HG02798 (cell line): ENCODE results near the gene BCL2L13.
"Not testable (repeated sequence)": the region's sequence is repeated elsewhere in the genome, so short reads cannot be mapped to it uniquely, and the experiment has no call there.

Experiments used
- ATAC-seq: cut with Tn5 transposase; IDR thresholded peaks from one replicate; pipeline ENCODE4 v1.9.1; 2021; ENCODE audit warnings: mild to moderate bottlenecking; ENCODE audit not compliant: unreplicated experiment, poor library complexity

BCL2L13 gene

GRCh38 chr22:17751596-17751995, 113.0 kb downstream of the BCL2L13 start:
- no peak for ATAC-seq

DNA sequence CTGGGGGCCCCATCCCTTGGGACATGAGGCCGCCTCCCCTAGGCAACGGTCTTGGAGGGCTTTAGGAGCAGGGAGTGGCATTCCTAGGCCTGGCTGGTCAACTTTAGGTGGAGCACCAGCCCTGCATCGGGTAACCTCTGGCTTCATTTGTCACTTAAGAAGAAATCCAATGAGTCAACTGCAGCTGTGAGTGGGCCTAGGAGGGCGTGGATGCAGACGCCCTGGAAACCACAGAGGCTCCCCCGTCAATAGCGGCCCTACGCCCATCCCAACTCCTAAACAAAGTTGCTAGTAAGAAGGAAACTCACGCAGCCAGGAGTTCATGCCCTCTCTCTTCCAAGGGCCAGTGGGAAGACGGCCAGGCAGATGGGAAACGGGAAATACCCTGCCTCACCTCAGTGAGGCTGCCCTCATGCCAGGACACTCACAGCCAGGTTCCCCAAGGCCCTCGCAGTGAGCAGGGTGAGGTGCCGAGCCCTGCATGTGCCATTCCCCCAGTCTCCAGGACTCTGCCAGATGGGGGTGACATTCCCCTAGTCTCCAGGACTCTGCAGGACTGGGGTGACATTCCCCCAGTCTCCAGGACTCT, 114.9 kb downstream of the BCL2L13 start:
- ATAC-seq, result no peak

GRCh38 chr22:17754233-17754925, 115.8 kb downstream of the BCL2L13 start:
- no peak for ATAC-seq

- no peak for ATAC-seq
Observed at GRCh38 chr22:17761138-17761488, 122.6 kb downstream of the BCL2L13 start.

GRCh38 chr22:17763442-17763841, 124.9 kb downstream of the BCL2L13 start:
- ATAC-seq, result not testable (repeated sequence)

GRCh38 chr22:17764036-17764435, 125.5 kb downstream of the BCL2L13 start:
- no peak for ATAC-seq

DNA sequence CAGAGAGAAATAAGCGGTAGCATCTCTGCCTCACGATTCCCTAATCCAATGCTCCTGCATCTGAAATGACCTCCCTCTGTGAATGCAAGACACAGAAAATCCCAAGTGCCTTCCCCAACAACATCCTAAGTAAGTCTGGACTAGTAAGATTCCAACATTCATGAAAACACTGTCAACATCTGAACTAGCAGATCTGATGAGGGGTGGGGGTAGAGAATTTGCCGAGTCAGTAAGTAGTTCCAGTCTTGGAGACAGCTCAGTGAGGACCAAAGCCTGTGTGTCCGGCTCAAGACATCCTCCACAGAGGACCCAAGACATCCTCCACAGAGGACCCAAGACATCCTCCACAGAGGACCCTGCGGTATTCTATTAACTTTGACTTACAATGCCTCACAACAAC, 126.3 kb downstream of the BCL2L13 start:
- ATAC-seq, result not testable (repeated sequence)

- peak; percentile 88 for ATAC-seq
Observed at GRCh38 chr22:17767233-17768065, 128.9 kb downstream of the BCL2L13 start.

- ATAC-seq, result no peak
Observed at GRCh38 chr22:17769013-17769715, 130.6 kb downstream of the BCL2L13 start.

GRCh38 chr22:17769716-17770082, 131.1 kb downstream of the BCL2L13 start:
- ATAC-seq, result no peak

- no peak for ATAC-seq
Observed at GRCh38 chr22:17770180-17771077, 131.9 kb downstream of the BCL2L13 start.

DNA sequence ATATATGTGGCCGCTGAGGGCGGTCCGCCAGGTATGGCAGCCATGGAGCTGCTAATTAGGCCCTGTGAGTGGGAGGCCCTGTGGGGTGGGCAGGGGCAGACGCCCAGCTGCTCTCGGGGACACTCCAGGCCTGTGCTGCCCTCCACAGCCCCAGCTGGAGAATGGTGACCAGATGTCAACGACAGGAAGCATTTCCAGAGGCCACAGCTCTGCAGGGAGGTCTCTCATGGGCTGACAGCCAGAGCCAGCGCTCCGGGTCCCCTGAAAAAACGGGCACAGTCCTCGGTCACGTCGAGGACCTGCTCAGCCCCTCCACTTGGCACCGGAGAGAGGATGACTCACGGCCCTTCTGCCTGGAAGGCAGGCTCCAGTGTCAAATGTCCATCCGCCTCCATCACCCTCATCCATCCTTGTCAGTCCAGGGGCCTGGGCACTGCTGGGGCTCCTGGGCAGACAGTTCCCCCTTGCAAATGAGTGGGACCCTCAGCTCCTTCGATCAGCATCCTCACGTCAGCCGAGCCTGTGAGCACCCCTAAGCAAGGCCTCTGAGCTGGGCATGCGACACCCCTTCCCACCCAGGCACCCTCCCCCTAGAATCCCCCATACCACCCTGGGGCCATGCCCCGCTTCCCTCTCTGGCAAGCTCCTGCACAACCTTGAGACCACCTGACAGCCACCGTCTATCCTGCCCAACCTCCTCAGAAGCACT, 133.8 kb downstream of the BCL2L13 start:
- no peak for ATAC-seq

DNA sequence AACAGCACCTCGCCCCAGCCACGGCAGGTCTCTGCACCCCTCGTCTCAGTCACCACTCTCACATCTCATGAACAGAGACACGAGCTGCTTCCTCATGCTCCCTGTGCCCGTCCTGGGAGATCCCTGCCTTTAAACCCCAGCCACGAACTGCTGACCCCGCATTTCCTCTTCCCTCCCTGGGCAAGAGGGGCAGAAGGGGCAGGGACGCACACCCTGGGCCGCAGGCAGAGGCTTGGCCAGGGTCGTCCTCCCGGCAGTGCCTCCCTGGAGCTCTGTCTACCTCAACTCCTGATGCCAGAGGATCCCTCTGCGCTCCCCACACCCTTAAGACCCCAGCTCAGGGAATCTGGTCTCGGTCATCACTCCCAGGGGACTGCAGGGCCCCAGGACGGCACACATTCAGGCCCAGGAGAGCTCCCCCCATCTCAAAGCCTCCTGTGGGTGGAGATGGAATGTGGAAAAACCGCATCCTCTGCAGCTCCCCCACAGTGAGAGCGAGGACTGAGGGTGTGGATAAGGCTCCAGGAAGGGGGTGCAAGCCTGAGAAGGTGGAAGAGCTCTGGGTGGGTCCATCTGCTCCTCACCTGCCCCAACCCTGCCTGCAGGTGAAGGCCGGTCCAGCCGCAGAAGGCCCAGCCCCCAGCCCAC, 134.5 kb downstream of the BCL2L13 start:
- no peak for ATAC-seq

DNA sequence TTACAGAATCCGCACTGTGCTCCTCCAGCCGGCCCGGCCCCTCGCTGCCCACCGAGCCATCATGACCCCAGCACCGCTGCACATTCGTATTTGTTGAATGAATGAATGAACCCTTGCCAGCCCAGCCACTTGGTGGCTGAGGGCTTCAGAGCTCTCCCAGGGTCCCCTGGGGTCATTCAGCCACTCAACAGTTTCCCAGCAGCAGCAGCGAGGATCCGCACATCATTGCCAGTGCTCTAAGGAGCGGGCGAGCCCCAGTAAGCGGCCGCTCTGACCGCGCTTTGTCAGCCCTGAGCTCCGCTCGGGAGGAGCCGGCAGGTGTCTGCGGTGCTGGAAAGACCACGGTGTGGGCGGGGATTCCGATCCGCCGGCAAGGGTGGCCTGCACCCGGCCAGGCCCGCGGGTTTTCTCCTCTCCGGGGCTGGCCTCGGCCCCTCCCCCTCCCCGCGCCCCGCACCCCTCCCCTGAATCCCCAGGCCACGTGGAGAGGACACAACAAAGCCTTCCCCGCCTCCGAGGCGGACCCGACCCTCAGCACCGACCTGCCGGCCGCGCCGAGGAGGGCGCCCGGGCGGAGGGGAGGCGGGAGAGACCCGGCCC, 135.1 kb downstream of the BCL2L13 start:
- peak; percentile 47 for ATAC-seq

GRCh38 chr22:17774206-17774925, 135.8 kb downstream of the BCL2L13 start, which contains the start of gene BID:
Gene BID (minus strand): TSS chr22:17774469. CDS start chr22:17750116, 24,353 bp downstream.
- ATAC-seq, result peak; percentile 39

DNA sequence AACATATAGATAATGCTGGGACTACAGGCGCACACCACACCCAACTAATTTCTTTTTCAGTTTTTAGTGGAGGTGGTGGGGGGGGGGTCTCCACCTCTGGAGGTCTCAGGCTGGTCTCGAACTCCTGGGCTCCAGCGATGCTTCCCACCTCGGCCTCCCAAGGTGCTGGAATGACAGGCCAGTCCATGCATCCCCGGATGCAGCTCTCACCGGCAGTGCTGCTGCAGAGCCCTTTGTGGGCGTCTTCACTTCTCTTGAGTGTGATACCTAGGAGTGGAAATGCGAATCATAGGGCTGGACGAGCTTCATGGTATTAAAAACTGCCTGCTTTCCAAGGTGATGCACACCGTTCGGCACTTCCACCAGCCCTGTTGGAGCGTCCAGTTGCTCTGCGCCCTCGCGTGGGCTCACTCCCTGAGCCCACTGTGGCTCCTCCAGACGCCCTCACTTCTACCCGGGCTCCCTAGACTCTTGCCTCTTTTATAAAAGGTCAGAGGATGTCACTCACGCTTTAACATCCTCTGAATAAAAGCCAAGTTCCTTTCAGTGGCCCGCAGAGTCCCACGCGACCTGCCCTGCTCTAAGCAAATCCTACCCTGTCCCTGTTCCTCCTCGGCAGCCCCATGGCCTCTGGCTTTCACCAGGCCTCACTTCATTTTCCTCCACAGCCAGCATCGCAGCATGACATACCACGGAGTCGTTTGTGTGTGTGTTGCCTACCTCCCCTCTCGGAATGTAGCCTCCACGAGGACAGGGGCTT, 136.5 kb downstream of the BCL2L13 start:
- no peak for ATAC-seq
